Mesenchymal stem cell (in vitro differentiated cells and primary cell): ENCODE measurements around the gene LBHD1.

ENCODE experiments used
- DNase-seq: peaks from one replicate; pipeline ENCODE4 v3.0.0-alpha.2; 2013
- H2AFZ ChIP-seq: one replicate; pipeline ENCODE4 v1.6.1; 2013; ENCODE audit warnings: low read depth, mild to moderate bottlenecking, control low read depth, inconsistent platforms, low read length, moderate library complexity
- H2AK5ac ChIP-seq: 2 replicates; pipeline ENCODE4 v1.6.1; 2013; ENCODE audit warnings: low read length, moderate library complexity, mild to moderate bottlenecking, inconsistent platforms; ENCODE audit not compliant: severe bottlenecking
- H2BK120ac ChIP-seq: one replicate; pipeline ENCODE4 v1.6.1; 2013; ENCODE audit warnings: low read depth, mild to moderate bottlenecking, inconsistent platforms, low read length, moderate library complexity
- H2BK12ac ChIP-seq, 2 experiments: one replicate each; pipeline ENCODE4 v1.6.1; 2013; ENCODE audit warnings: inconsistent platforms in 2 of 2, low read length in 2 of 2, mild to moderate bottlenecking in 2 of 2, moderate library complexity in 2 of 2, control low read depth in 1 of 2
- H2BK15ac ChIP-seq: one replicate; pipeline ENCODE4 v1.6.1; 2013; ENCODE audit warnings: mild to moderate bottlenecking, low read depth, inconsistent platforms; ENCODE audit not compliant: poor library complexity, severe bottlenecking
- H2BK5ac ChIP-seq: 2 replicates; pipeline ENCODE4 v1.6.1; 2013; ENCODE audit warnings: low read depth, mild to moderate bottlenecking, low read length, control low read depth, inconsistent platforms; ENCODE audit not compliant: poor library complexity, severe bottlenecking
- H3K14ac ChIP-seq, 2 experiments: one replicate each; pipeline ENCODE4 v1.6.1; 2013; ENCODE audit warnings: inconsistent platforms in 2 of 2, low read length in 2 of 2, control low read depth in 1 of 2, mild to moderate bottlenecking in 1 of 2, moderate library complexity in 1 of 2
- H3K18ac ChIP-seq, 2 experiments: one replicate each; pipeline ENCODE4 v1.6.1; 2013; ENCODE audit warnings: inconsistent platforms in 2 of 2, low read length in 2 of 2, control low read depth in 1 of 2, low read depth in 1 of 2, mild to moderate bottlenecking in 1 of 2
- H3K23ac ChIP-seq, 2 experiments: one replicate each; pipeline ENCODE4 v1.6.1; 2013; ENCODE audit warnings: inconsistent platforms in 2 of 2, low read length in 2 of 2, mild to moderate bottlenecking in 2 of 2, moderate library complexity in 2 of 2, control low read depth in 1 of 2
- H3K27ac ChIP-seq: 2 replicates; pipeline ENCODE4 v1.5.1; 2013; ENCODE audit warnings: mild to moderate bottlenecking, moderate library complexity, low read length, control low read depth, inconsistent platforms; ENCODE audit not compliant: poor library complexity, severe bottlenecking
- H3K27me3 ChIP-seq, 2 experiments: 2 replicates each; pipeline versions ENCODE4 v1.6.1 to v1.7.0; 2013; ENCODE audit warnings: low read length in 2 of 2, mild to moderate bottlenecking in 2 of 2, moderate library complexity in 2 of 2, control low read depth in 1 of 2, inconsistent platforms in 1 of 2; ENCODE audit not compliant: control insufficient read depth in 1 of 2, insufficient read depth in 1 of 2
- H3K36me3 ChIP-seq, 2 experiments: 2 replicates each; pipeline versions ENCODE4 v1.6.1 to v1.7.0; 2013; ENCODE audit warnings: low read length in 2 of 2, control low read depth in 1 of 2, inconsistent platforms in 1 of 2, low read depth in 1 of 2, mild to moderate bottlenecking in 1 of 2; ENCODE audit not compliant: insufficient read depth in 2 of 2, control insufficient read depth in 1 of 2
- H3K4ac ChIP-seq, 2 experiments: one replicate each; pipeline ENCODE4 v1.6.1; 2013; ENCODE audit warnings: inconsistent platforms in 2 of 2, low read length in 2 of 2, mild to moderate bottlenecking in 2 of 2, moderate library complexity in 2 of 2, control low read depth in 1 of 2, low read depth in 1 of 2
- H3K4me1 ChIP-seq: 2 replicates; pipeline ENCODE4 v1.6.1; 2013; ENCODE audit warnings: low read depth, low read length, control low read depth; ENCODE audit not compliant: control insufficient read depth, insufficient read depth
- H3K4me2 ChIP-seq: 2 replicates; pipeline ENCODE4 v1.6.1; 2013; ENCODE audit warnings: low read length, mild to moderate bottlenecking, inconsistent platforms; ENCODE audit not compliant: poor library complexity, severe bottlenecking
- H3K4me3 ChIP-seq, 2 experiments: 2 replicates each; pipeline versions ENCODE4 v1.5.1 to v1.7.0; 2013; ENCODE audit warnings: low read length in 2 of 2, mild to moderate bottlenecking in 2 of 2, control low read depth in 1 of 2, low read depth in 1 of 2; ENCODE audit not compliant: insufficient read depth in 1 of 2
- H3K79me1 ChIP-seq: replicated peaks from 2 replicates; pipeline ENCODE4 v1.6.1; 2013; ENCODE audit warnings: mild to moderate bottlenecking, control low read depth, low read length, inconsistent platforms; ENCODE audit not compliant: poor library complexity, severe bottlenecking
- H3K9ac ChIP-seq: 2 replicates; pipeline ENCODE4 v1.7.0; 2013; ENCODE audit warnings: mild to moderate bottlenecking, low read length, moderate library complexity
- H3K9me3 ChIP-seq: 2 replicates; pipeline ENCODE4 v1.7.0; 2013; ENCODE audit warnings: mild to moderate bottlenecking, low read length; ENCODE audit not compliant: control insufficient read depth
- H4K8ac ChIP-seq: one replicate; pipeline ENCODE4 v1.6.1; 2013; ENCODE audit warnings: inconsistent platforms, mild to moderate bottlenecking, low read length, moderate library complexity
- H4K91ac ChIP-seq: one replicate; pipeline ENCODE4 v1.6.1; 2013; ENCODE audit warnings: mild to moderate bottlenecking, low read length, inconsistent platforms
- WGBS: methylation state at CpG from one replicate; pipeline ENCODE4 v1.1.7; 2013; ENCODE audit warnings: mixed read lengths; 5-methylcytosine and 5-hydroxymethylcytosine counted together

LBHD1 gene

GRCh38 chr11:62707277-62707861, 35.3 kb upstream of the LBHD1 start, which contains the start of the genes BSCL2 and GNG3:
TSS of gene BSCL2 (minus strand) at chr11:62707424. CDS start at chr11:62707195, 229 bp downstream.
TSS of gene GNG3 (plus strand) at chr11:62707676. CDS start at chr11:62708296, 620 bp downstream.
- H3K27me3 ChIP-seq: no peaks in the 10 kb centered on the region
- H2AFZ ChIP-seq: no peak within 1 kb of the TSS
- peak within 1 kb of the TSS; percentile 56 to 62 for H3K18ac ChIP-seq
- H2AK5ac ChIP-seq: peak within 1 kb of the TSS; percentile 35
- H3K4me2 ChIP-seq: peak within 1 kb of the TSS; percentile 93
- peak within 1 kb of the TSS; percentile 98 for H3K9ac ChIP-seq
- peaks cover 36 to 37% of the 10 kb centered on the region in 2 experiments for H3K36me3 ChIP-seq
- H2BK5ac ChIP-seq: no peak within 1 kb of the TSS
- H3K9me3 ChIP-seq: no peaks in the 10 kb centered on the region
- H3K23ac ChIP-seq: peak within 1 kb of the TSS in 1 of 2 experiments; percentile 2
- peaks cover 16% of the 10 kb centered on the region for H3K79me1 ChIP-seq
- peak within 1 kb of the TSS; percentile 45 to 91 for H3K4me3 ChIP-seq
- H3K4me1 ChIP-seq: peaks cover 34% of the 10 kb centered on the region
- DNase-seq: no peak
- peak within 1 kb of the TSS; percentile 10 to 34 for H3K4ac ChIP-seq
- no peak within 1 kb of the TSS for H2BK120ac ChIP-seq
- peak within 1 kb of the TSS in 1 of 2 experiments; percentile 5 for H3K14ac ChIP-seq
- H2BK15ac ChIP-seq: peak within 1 kb of the TSS; percentile 60
- WGBS: 49% methylated on average over 9 of the region's 10 CpGs
- no peak within 1 kb of the TSS for H2BK12ac ChIP-seq
- peak within 1 kb of the TSS; percentile 72 for H4K91ac ChIP-seq
- peak within 1 kb of the TSS; percentile 68 for H3K27ac ChIP-seq
- H4K8ac ChIP-seq: peak within 1 kb of the TSS; percentile 35

- no peak overlapping the region for H2BK15ac ChIP-seq
- H3K14ac ChIP-seq: peak overlapping the region in 1 of 2 experiments; percentile 5
- H3K36me3 ChIP-seq: peaks cover 35 to 37% of the 10 kb centered on the region in 2 experiments
- no peaks in the 10 kb centered on the region for H3K27me3 ChIP-seq
- peak overlapping the region; percentile 79 for H3K9ac ChIP-seq
- H2AK5ac ChIP-seq: peak overlapping the region; percentile 6
- no peak overlapping the region for H4K91ac ChIP-seq
- peaks cover 18% of the 10 kb centered on the region for H3K79me1 ChIP-seq
- H2AFZ ChIP-seq: no peak overlapping the region
- DNase-seq: no peak
- H3K27ac ChIP-seq: peak overlapping the region; percentile 68
- H2BK5ac ChIP-seq: no peak overlapping the region
- 57% methylated on average over 8 of the region's 8 CpGs for WGBS
- H3K4ac ChIP-seq: peak overlapping the region in 1 of 2 experiments; percentile 34
- H3K18ac ChIP-seq: peak overlapping the region; percentile 56 to 62
- no peak overlapping the region for H3K23ac ChIP-seq
- peak overlapping the region; percentile 35 for H4K8ac ChIP-seq
- no peaks in the 10 kb centered on the region for H3K9me3 ChIP-seq
- H3K4me3 ChIP-seq: peak overlapping the region in 1 of 2 experiments; percentile 91
- H3K4me1 ChIP-seq: peaks cover 33% of the 10 kb centered on the region
- peak overlapping the region; percentile 93 for H3K4me2 ChIP-seq
- no peak overlapping the region for H2BK12ac ChIP-seq
- H2BK120ac ChIP-seq: no peak overlapping the region
Measured at GRCh38 chr11:62706850-62707247, 34.8 kb upstream of the LBHD1 start.

GRCh38 chr11:62705880-62706849, 34.1 kb upstream of the LBHD1 start:
- Histone ChIP-seq H3K18ac (peak overlapping the region; percentile 56 to 79), H3K9ac (peak overlapping the region; percentile 98)

More at GRCh38 chr11:62705880-62706849, 34.1 kb upstream of the LBHD1 start:
- Histone ChIP-seq H3K23ac (peak overlapping the region in 1 of 2 experiments; percentile 2), H3K27me3 (no peaks in the 10 kb centered on the region), H2BK120ac (no peak overlapping the region), H4K8ac (peak overlapping the region; percentile 55), H2AFZ (peak overlapping the region; percentile 21), H3K9me3 (no peaks in the 10 kb centered on the region), H2BK15ac (peak overlapping the region; percentile 60), H3K27ac (peak overlapping the region; percentile 82), H3K4me2 (peak overlapping the region; percentile 93), H2BK5ac (no peak overlapping the region), H3K4ac (peak overlapping the region in 1 of 2 experiments; percentile 34), H3K4me3 (peak overlapping the region; percentile 77 to 91), H2BK12ac (no peak overlapping the region), H3K14ac (peak overlapping the region in 1 of 2 experiments; percentile 5), H3K4me1 (peaks cover 33% of the 10 kb centered on the region), H2AK5ac (peak overlapping the region; percentile 6), H3K79me1 (peaks cover 18% of the 10 kb centered on the region), H3K36me3 (peaks cover 36 to 37% of the 10 kb centered on the region in 2 experiments), H4K91ac (no peak overlapping the region)
- 4% methylated on average over 73 of the region's 73 CpGs for WGBS
- peak; percentile 95 for DNase-seq
